K562 (cell line): ENCODE results near the gene GALNT7. TPM values are rescaled to one million over a fixed set of nuclear protein-coding genes. Genes with fewer than 3 reads are reported as not detected.

Experiments used
- ELF1 ChIP-seq: fragments of 200-800 bp; sonication (Bioruptor generic); IDR thresholded peaks from 2 replicates; pipeline ENCODE4 v1.6.1; 2016; ENCODE audit warnings: missing genetic modification characterization, missing compliant biosample characterization
- FOXA3 ChIP-seq, 2 experiments: fragments of 450-650 bp in 1 of 2; sonication (generic) in 1 of 2; formaldehyde crosslinking; IDR thresholded peaks in 1 of 2; conservative IDR thresholded peaks in 1 of 2; 2 replicates each; pipeline versions ENCODE4 v1.4.0 to v1.8.0; 2020 to 2022; ENCODE audit warnings: mild to moderate bottlenecking in 2 of 2, missing genetic modification reagents in 1 of 2
- IFI16 ChIP-seq: fragments of 250-450 bp; sonication (Bioruptor Pico); IDR thresholded peaks from 2 replicates; pipeline ENCODE4 v2.1.2; 2022; ENCODE audit warnings: mild to moderate bottlenecking, inconsistent platforms
- ILK ChIP-seq: fragments of 450-650 bp; IDR thresholded peaks from 2 replicates; pipeline ENCODE4 v1.6.1; 2016; ENCODE audit warnings: missing genetic modification characterization, low read depth, mild to moderate bottlenecking, missing compliant biosample characterization, moderate library complexity, borderline replicate concordance
- NCOA4 ChIP-seq: fragments of 450-650 bp; IDR thresholded peaks from 2 replicates; pipeline ENCODE4 v1.6.1; 2018; ENCODE audit warnings: mild to moderate bottlenecking; ENCODE audit not compliant: partially characterized antibody
- NR2F6 ChIP-seq: fragments of 450-650 bp; formaldehyde crosslinking; IDR thresholded peaks from 2 replicates; pipeline ENCODE4 v1.4.0; 2020; ENCODE audit warnings: mild to moderate bottlenecking
- SMC3 ChIP-seq: conservative IDR thresholded peaks from 2 replicates; pipeline ENCODE4 v1.6.1; 2011; ENCODE audit warnings: low read depth, low read length, improper control_type of control experiment; ENCODE audit not compliant: insufficient read depth
- ZNF696 ChIP-seq: fragments of 250-450 bp; sonication (Bioruptor Pico); conservative IDR thresholded peaks from 2 replicates; pipeline ENCODE4 v1.4.0; 2020; ENCODE audit warnings: mild to moderate bottlenecking, moderate library complexity
- ZZZ3 ChIP-seq: fragments of 450-650 bp; IDR thresholded peaks from 2 replicates; pipeline ENCODE4 v1.6.1; 2016; ENCODE audit warnings: antibody characterized with exemption, mild to moderate bottlenecking, moderate library complexity
- polyA plus RNA-seq, 8 experiments: library from polyadenylated mRNA; depleted of rRNA in 4 of 8; stranded (reverse) in 5 of 8; unstranded in 3 of 8; fragments of >200 nt; fragmentation: Nextera tagmentation in 2 of 8; fragmentation: Illumina TruSeq in 1 of 8; extraction: Ambion mirVana in 2 of 8; extraction: Trizol in 1 of 8; gene quantifications; 2 replicates each; pipeline versions ENCODE4 v1.2.1 to v1.2.3, GENCODE V29; 2011 to 2014; ENCODE audit warnings: inconsistent platforms in 1 of 8, missing spikeins in 1 of 8
- total RNA-seq, 7 experiments: library from RNA; depleted of rRNA in 6 of 7; stranded (reverse); fragments of >200 nt in 6 of 7; fragmentation: Illumina TruSeq in 2 of 7; extraction: Trizol in 2 of 7; gene quantifications; 2 replicates each; pipeline versions ENCODE4 v1.2.1 to v1.2.3, GENCODE V29; 2011 to 2021; ENCODE audit warnings: low replicate concordance in 1 of 7
- TF ChIP-seq, protein P1 (sequence below): sonication (generic); formaldehyde crosslinking; IDR thresholded peaks from 2 replicates; pipeline ENCODE4 v1.5.0; 2020; ENCODE audit warnings: missing genetic modification reagents
- TF ChIP-seq, protein P2 (sequence below): sonication (generic); formaldehyde crosslinking; IDR thresholded peaks from 2 replicates; pipeline ENCODE4 v1.8.0; 2022; ENCODE audit warnings: mild to moderate bottlenecking, missing genetic modification reagents, borderline replicate concordance
- TF ChIP-seq, protein P3 (sequence below): fragments of 250-450 bp; sonication (Bioruptor Pico); IDR thresholded peaks from 2 replicates; pipeline ENCODE4 v1.9.0; 2021; ENCODE audit warnings: mild to moderate bottlenecking, inconsistent platforms
- TF ChIP-seq, protein P4 (sequence below): sonication (generic); formaldehyde crosslinking; IDR thresholded peaks from 2 replicates; pipeline ENCODE4 v1.9.0; 2022; ENCODE audit warnings: mild to moderate bottlenecking, missing genetic modification reagents
- TF ChIP-seq, protein P5 (sequence below), 2 experiments: fragments of 450-650 bp; IDR thresholded peaks; 2 replicates each; pipeline ENCODE4 v1.6.1; 2016

Gene GALNT7
- total and polyA plus RNA-seq, 9 of the 15 experiments (the other 6 are each of a cell fraction or from before 2014, with no cell fraction given), result 16.7 to 38.7 (median 31.1) TPM

DNA sequence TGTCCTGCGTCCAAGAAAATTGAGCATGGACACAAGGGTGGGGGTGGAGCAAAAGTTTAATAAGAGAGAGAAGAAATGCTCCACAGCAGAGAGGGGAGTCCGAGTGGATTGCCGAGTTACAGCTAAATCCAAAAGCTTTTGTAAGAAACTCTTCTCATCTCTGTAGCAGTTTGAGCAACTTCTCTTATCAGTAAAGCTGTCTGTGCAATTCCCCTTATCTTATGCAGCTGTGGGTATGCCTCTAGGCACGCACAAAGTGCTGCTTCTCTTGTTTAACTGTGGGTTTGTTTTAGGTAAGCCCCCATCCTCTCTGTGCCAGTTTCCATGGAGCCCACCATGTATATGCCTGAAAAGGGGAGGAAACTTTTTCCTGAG is 120.7 kb downstream of the GALNT7 start (continued):
- TF ChIP-seq, protein P1, sequence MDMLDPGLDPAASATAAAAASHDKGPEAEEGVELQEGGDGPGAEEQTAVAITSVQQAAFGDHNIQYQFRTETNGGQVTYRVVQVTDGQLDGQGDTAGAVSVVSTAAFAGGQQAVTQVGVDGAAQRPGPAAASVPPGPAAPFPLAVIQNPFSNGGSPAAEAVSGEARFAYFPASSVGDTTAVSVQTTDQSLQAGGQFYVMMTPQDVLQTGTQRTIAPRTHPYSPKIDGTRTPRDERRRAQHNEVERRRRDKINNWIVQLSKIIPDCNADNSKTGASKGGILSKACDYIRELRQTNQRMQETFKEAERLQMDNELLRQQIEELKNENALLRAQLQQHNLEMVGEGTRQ (CRISPR knock-in tag), result no peak
- TF ChIP-seq, protein P2, sequence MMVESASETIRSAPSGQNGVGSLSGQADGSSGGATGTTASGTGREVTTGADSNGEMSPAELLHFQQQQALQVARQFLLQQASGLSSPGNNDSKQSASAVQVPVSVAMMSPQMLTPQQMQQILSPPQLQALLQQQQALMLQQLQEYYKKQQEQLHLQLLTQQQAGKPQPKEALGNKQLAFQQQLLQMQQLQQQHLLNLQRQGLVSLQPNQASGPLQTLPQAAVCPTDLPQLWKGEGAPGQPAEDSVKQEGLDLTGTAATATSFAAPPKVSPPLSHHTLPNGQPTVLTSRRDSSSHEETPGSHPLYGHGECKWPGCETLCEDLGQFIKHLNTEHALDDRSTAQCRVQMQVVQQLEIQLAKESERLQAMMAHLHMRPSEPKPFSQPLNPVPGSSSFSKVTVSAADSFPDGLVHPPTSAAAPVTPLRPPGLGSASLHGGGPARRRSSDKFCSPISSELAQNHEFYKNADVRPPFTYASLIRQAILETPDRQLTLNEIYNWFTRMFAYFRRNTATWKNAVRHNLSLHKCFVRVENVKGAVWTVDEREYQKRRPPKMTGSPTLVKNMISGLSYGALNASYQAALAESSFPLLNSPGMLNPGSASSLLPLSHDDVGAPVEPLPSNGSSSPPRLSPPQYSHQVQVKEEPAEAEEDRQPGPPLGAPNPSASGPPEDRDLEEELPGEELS, result no peak
- TF ChIP-seq, protein P3, sequence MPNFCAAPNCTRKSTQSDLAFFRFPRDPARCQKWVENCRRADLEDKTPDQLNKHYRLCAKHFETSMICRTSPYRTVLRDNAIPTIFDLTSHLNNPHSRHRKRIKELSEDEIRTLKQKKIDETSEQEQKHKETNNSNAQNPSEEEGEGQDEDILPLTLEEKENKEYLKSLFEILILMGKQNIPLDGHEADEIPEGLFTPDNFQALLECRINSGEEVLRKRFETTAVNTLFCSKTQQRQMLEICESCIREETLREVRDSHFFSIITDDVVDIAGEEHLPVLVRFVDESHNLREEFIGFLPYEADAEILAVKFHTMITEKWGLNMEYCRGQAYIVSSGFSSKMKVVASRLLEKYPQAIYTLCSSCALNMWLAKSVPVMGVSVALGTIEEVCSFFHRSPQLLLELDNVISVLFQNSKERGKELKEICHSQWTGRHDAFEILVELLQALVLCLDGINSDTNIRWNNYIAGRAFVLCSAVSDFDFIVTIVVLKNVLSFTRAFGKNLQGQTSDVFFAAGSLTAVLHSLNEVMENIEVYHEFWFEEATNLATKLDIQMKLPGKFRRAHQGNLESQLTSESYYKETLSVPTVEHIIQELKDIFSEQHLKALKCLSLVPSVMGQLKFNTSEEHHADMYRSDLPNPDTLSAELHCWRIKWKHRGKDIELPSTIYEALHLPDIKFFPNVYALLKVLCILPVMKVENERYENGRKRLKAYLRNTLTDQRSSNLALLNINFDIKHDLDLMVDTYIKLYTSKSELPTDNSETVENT (CRISPR knock-in tag), result no peak
- TF ChIP-seq, protein P4, sequence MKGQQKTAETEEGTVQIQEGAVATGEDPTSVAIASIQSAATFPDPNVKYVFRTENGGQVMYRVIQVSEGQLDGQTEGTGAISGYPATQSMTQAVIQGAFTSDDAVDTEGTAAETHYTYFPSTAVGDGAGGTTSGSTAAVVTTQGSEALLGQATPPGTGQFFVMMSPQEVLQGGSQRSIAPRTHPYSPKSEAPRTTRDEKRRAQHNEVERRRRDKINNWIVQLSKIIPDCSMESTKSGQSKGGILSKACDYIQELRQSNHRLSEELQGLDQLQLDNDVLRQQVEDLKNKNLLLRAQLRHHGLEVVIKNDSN (CRISPR knock-in tag), result no peak
- TF ChIP-seq IFI16 (CRISPR knock-in tag), result no peak
- TF ChIP-seq NCOA4, result no peak
- TF ChIP-seq, protein P5, sequence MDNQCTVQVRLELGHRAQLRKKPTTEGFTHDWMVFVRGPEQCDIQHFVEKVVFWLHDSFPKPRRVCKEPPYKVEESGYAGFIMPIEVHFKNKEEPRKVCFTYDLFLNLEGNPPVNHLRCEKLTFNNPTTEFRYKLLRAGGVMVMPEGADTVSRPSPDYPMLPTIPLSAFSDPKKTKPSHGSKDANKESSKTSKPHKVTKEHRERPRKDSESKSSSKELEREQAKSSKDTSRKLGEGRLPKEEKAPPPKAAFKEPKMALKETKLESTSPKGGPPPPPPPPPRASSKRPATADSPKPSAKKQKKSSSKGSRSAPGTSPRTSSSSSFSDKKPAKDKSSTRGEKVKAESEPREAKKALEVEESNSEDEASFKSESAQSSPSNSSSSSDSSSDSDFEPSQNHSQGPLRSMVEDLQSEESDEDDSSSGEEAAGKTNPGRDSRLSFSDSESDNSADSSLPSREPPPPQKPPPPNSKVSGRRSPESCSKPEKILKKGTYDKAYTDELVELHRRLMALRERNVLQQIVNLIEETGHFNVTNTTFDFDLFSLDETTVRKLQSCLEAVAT (IDR thresholded peaks at IDR 0.05), result peak in 1 of 2 experiments; percentile 78; a peak in 2 of 4 replicates
- no peak for TF ChIP-seq ZNF696 (CRISPR knock-in tag)
- no peak for TF ChIP-seq SMC3
- no peak for TF ChIP-seq ILK
- no peak for TF ChIP-seq NR2F6 (CRISPR knock-in tag)
- no peak for TF ChIP-seq ELF1 (tag)
- TF ChIP-seq ZZZ3, result no peak
- no peak for TF ChIP-seq FOXA3 (CRISPR knock-in tag; conservative IDR thresholded peaks at IDR 0.05 in 1 of 2, IDR thresholded peaks at IDR 0.05 in 1 of 2)
